HEK293 (cell line): ENCODE results near the gene TRMT1.

Experiments used
- CTCF ChIA-PET: fragments of 350-600 bp; formaldehyde crosslinking; extraction: SDS; loops from one replicate; lab custom pipeline; 2021; ENCODE audit warnings: antibody characterized with exemption; lab: Yijun Ruan, JAX
- POLR2A ChIA-PET: fragments of 300-600 bp; formaldehyde crosslinking; extraction: SDS; loops from one replicate; lab custom pipeline; 2020; ENCODE audit warnings: antibody characterized with exemption, inconsistent platforms; lab: Yijun Ruan, JAX
- H3K27ac ChIP-seq: fragments of 200-500 bp; sonication (Bioruptor generic); 2 replicates; pipeline ENCODE4 v1.5.1; 2014; ENCODE audit warnings: low read depth, low read length, control low read depth, inconsistent platforms; ENCODE audit errors: extremely low read depth
- H3K36me3 ChIP-seq, 2 experiments: fragments of 200-500 bp in 1 of 2; sonication (Bioruptor generic) in 1 of 2; 1 replicate in 1 of 2; 2 replicates in 1 of 2; pipeline ENCODE4 v1.5.1; 2014 to 2017; ENCODE audit warnings: inconsistent platforms in 2 of 2, low read length in 2 of 2; ENCODE audit not compliant: control insufficient read depth in 2 of 2, insufficient read depth in 1 of 2
- H3K4me1 ChIP-seq: fragments of 200-500 bp; sonication (Bioruptor generic); 2 replicates; pipeline ENCODE4 v1.5.1; 2014; ENCODE audit warnings: mild to moderate bottlenecking, low read length, inconsistent platforms; ENCODE audit not compliant: control insufficient read depth, insufficient read depth
- H3K4me3 ChIP-seq: 2 replicates; pipeline ENCODE4 v1.5.1; 2011; ENCODE audit warnings: low read depth, mild to moderate bottlenecking, control low read depth, low read length, moderate library complexity
- H3K9me3 ChIP-seq: fragments of 200-500 bp; sonication (Bioruptor generic); 2 replicates; pipeline ENCODE4 v1.5.1; 2014; ENCODE audit warnings: low read depth, low read length, inconsistent platforms; ENCODE audit not compliant: control insufficient read depth, insufficient read depth
- GLI2 ChIP-seq: fragments of 450-650 bp; formaldehyde crosslinking; IDR thresholded peaks from 2 replicates; pipeline ENCODE4; 2017; ENCODE audit warnings: missing biosample characterization, missing genetic modification characterization, low read depth, borderline replicate concordance
- GLIS1 ChIP-seq: fragments of 450-650 bp; formaldehyde crosslinking; IDR thresholded peaks from 2 replicates; pipeline ENCODE4 v1.5.1; 2016; ENCODE audit warnings: missing biosample characterization, missing genetic modification characterization
- TCF7L2 ChIP-seq: IDR thresholded peaks from 2 replicates; pipeline ENCODE4 v1.6.1; 2011; ENCODE audit warnings: low read depth, mild to moderate bottlenecking, inconsistent platforms, low read length, moderate library complexity, borderline replicate concordance
- WT1 ChIP-seq: fragments of 450-650 bp; formaldehyde crosslinking; IDR thresholded peaks from 2 replicates; pipeline ENCODE4 v1.5.1; 2016; ENCODE audit warnings: missing biosample characterization, missing genetic modification characterization
- ZBTB1 ChIP-seq: fragments of 450-650 bp; formaldehyde crosslinking; IDR thresholded peaks from 2 replicates; pipeline ENCODE4 v1.5.1; 2016; ENCODE audit warnings: missing biosample characterization, missing genetic modification characterization
- ZNF214 ChIP-seq: fragments of 450-650 bp; formaldehyde crosslinking; IDR thresholded peaks from 2 replicates; pipeline ENCODE4 v1.5.1; 2017; ENCODE audit warnings: missing biosample characterization, mild to moderate bottlenecking, missing genetic modification characterization, borderline replicate concordance
- ZNF335 ChIP-seq: fragments of 450-650 bp; formaldehyde crosslinking; conservative IDR thresholded peaks from 2 replicates; pipeline ENCODE4 v1.5.1; 2016; ENCODE audit warnings: missing biosample characterization, missing genetic modification characterization
- ZNF558 ChIP-seq: fragments of 450-650 bp; formaldehyde crosslinking; IDR thresholded peaks from 2 replicates; pipeline ENCODE4 v1.5.1; 2016; ENCODE audit warnings: missing biosample characterization, missing genetic modification characterization
- ZNF596 ChIP-seq: fragments of 450-650 bp; IDR thresholded peaks from 2 replicates; pipeline ENCODE4 v1.5.0; 2018; ENCODE audit warnings: missing biosample characterization, mild to moderate bottlenecking, missing genetic modification characterization, moderate library complexity
- ZNF623 ChIP-seq: fragments of 450-650 bp; formaldehyde crosslinking; IDR thresholded peaks from 2 replicates; pipeline ENCODE4 v1.5.1; 2016; ENCODE audit warnings: missing biosample characterization, missing genetic modification characterization
- ZNF626 ChIP-seq: fragments of 450-650 bp; sonication (Bioruptor Pico); formaldehyde crosslinking; IDR thresholded peaks from 2 replicates; pipeline ENCODE4 v1.5.1; 2018; ENCODE audit warnings: missing biosample characterization, missing genetic modification characterization, inconsistent platforms
- ZNF658 ChIP-seq: fragments of 450-650 bp; formaldehyde crosslinking; IDR thresholded peaks from 2 replicates; pipeline ENCODE4; 2016; ENCODE audit warnings: missing biosample characterization, missing genetic modification characterization
- ZNF664 ChIP-seq: fragments of 450-650 bp; formaldehyde crosslinking; IDR thresholded peaks from 2 replicates; pipeline ENCODE4 v1.5.1; 2016; ENCODE audit warnings: missing biosample characterization, missing genetic modification characterization
- ZNF677 ChIP-seq: fragments of 450-650 bp; IDR thresholded peaks from 2 replicates; pipeline ENCODE4 v1.5.0; 2018; ENCODE audit warnings: missing biosample characterization, mild to moderate bottlenecking, missing genetic modification characterization, moderate library complexity
- ZNF768 ChIP-seq: fragments of 450-650 bp; formaldehyde crosslinking; IDR thresholded peaks from 2 replicates; pipeline ENCODE4 v1.5.1; 2018; ENCODE audit warnings: missing biosample characterization, mild to moderate bottlenecking, missing genetic modification characterization
- ZNF776 ChIP-seq: fragments of 450-650 bp; formaldehyde crosslinking; IDR thresholded peaks from 2 replicates; pipeline ENCODE4 v1.5.0; 2017; ENCODE audit warnings: missing biosample characterization, missing genetic modification characterization, borderline replicate concordance
- ZNF837 ChIP-seq: fragments of 450-650 bp; formaldehyde crosslinking; IDR thresholded peaks from 2 replicates; pipeline ENCODE4 v1.5.1; 2016; ENCODE audit warnings: missing biosample characterization, missing genetic modification characterization
- ZSCAN23 ChIP-seq: fragments of 450-650 bp; formaldehyde crosslinking; IDR thresholded peaks from 2 replicates; pipeline ENCODE4 v1.5.1; 2016; ENCODE audit warnings: missing biosample characterization, missing genetic modification characterization
- TF ChIP-seq, protein P1 (sequence below): fragments of 450-650 bp; formaldehyde crosslinking; IDR thresholded peaks from 2 replicates; pipeline ENCODE4 v1.5.1; 2016; ENCODE audit warnings: missing biosample characterization, missing genetic modification characterization, low read depth
- TF ChIP-seq, protein P2 (sequence below): fragments of 450-650 bp; formaldehyde crosslinking; IDR thresholded peaks from 2 replicates; pipeline ENCODE4 v1.5.1; 2016; ENCODE audit warnings: missing biosample characterization, missing genetic modification characterization
- TF ChIP-seq, protein P3 (sequence below): fragments of 450-650 bp; formaldehyde crosslinking; IDR thresholded peaks from 2 replicates; pipeline ENCODE4 v1.5.1; 2017; ENCODE audit warnings: missing biosample characterization, mild to moderate bottlenecking, missing genetic modification characterization, moderate library complexity
- TF ChIP-seq, protein P4 (sequence below): fragments of 450-650 bp; formaldehyde crosslinking; IDR thresholded peaks from 2 replicates; pipeline ENCODE4 v1.5.1; 2016; ENCODE audit warnings: missing biosample characterization, missing genetic modification characterization
- TF ChIP-seq, protein P5 (sequence below): fragments of 450-650 bp; formaldehyde crosslinking; conservative IDR thresholded peaks from 2 replicates; pipeline ENCODE4 v1.5.1; 2016; ENCODE audit warnings: low read depth, missing biosample characterization, missing genetic modification characterization

The TRMT1 gene

DNA sequence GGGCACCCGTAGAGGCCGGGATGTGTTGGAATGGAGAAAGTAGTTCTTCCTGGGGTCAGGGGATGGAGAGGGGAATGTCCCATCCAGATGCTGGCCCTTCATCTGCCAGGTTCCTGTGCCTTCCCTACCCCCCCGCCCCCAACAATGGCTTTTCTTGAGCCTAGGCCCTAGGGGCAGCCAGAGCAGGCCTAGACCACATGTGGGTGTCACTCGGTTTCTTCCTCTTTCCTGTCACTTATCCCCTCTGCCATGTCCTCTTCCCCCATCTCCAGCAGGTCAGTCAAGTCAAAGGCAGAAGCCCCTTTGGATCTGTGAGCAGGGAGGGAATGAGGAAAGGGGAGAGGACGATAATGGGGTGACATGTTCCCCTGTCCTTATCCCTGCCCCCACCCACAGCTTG lies 50.3 kb downstream of the TRMT1 start:
- TF ChIP-seq TCF7L2 = no peak
- TF ChIP-seq, protein P1, sequence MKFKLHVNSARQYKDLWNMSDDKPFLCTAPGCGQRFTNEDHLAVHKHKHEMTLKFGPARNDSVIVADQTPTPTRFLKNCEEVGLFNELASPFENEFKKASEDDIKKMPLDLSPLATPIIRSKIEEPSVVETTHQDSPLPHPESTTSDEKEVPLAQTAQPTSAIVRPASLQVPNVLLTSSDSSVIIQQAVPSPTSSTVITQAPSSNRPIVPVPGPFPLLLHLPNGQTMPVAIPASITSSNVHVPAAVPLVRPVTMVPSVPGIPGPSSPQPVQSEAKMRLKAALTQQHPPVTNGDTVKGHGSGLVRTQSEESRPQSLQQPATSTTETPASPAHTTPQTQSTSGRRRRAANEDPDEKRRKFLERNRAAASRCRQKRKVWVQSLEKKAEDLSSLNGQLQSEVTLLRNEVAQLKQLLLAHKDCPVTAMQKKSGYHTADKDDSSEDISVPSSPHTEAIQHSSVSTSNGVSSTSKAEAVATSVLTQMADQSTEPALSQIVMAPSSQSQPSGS = no peak
- no peak for TF ChIP-seq GLIS1 (tag by site-specific recombination)
- TF ChIP-seq ZNF658 = no peak
- TF ChIP-seq, protein P2, sequence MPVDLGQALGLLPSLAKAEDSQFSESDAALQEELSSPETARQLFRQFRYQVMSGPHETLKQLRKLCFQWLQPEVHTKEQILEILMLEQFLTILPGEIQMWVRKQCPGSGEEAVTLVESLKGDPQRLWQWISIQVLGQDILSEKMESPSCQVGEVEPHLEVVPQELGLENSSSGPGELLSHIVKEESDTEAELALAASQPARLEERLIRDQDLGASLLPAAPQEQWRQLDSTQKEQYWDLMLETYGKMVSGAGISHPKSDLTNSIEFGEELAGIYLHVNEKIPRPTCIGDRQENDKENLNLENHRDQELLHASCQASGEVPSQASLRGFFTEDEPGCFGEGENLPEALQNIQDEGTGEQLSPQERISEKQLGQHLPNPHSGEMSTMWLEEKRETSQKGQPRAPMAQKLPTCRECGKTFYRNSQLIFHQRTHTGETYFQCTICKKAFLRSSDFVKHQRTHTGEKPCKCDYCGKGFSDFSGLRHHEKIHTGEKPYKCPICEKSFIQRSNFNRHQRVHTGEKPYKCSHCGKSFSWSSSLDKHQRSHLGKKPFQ = no peak
- TF ChIP-seq ZNF837 (tag by site-specific recombination) = no peak
- TF ChIP-seq ZNF335 (tag by site-specific recombination) = no peak
- TF ChIP-seq, protein P3, sequence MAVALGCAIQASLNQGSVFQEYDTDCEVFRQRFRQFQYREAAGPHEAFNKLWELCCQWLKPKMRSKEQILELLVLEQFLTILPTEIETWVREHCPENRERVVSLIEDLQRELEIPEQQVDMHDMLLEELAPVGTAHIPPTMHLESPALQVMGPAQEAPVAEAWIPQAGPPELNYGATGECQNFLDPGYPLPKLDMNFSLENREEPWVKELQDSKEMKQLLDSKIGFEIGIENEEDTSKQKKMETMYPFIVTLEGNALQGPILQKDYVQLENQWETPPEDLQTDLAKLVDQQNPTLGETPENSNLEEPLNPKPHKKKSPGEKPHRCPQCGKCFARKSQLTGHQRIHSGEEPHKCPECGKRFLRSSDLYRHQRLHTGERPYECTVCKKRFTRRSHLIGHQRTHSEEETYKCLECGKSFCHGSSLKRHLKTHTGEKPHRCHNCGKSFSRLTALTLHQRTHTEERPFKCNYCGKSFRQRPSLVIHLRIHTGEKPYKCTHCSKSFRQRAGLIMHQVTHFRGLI (tag by site-specific recombination) = no peak
- TF ChIP-seq ZNF776 (tag by site-specific recombination) = no peak
- no peak for TF ChIP-seq ZNF596 (tag by site-specific recombination)
- no peak for TF ChIP-seq ZNF623 (tag by site-specific recombination)
- no peak for TF ChIP-seq WT1 (tag by site-specific recombination)
- TF ChIP-seq ZNF677 (tag by site-specific recombination) = no peak
- no peak overlapping the region for H3K4me3 ChIP-seq
- POLR2A ChIA-PET = interaction anchor here (1.5 kb wide), 1 partner anchor 13 kb away, joined by 3 read pairs; no protein-coding TSS in a partner anchor
- no peak overlapping the region for H3K27ac ChIP-seq
- CTCF ChIA-PET = interaction anchor here (1.1 to 1.4 kb wide), 2 partner anchors 33 to 89 kb away, joined by 3 to 11 read pairs; no protein-coding TSS in a partner anchor
- H3K36me3 ChIP-seq = no peaks in the 10 kb centered on the region
- H3K9me3 ChIP-seq = no peaks in the 10 kb centered on the region
- H3K4me1 ChIP-seq = peaks cover under 1% of the 10 kb centered on the region; the same call in 1 of the 2 replicates

DNA sequence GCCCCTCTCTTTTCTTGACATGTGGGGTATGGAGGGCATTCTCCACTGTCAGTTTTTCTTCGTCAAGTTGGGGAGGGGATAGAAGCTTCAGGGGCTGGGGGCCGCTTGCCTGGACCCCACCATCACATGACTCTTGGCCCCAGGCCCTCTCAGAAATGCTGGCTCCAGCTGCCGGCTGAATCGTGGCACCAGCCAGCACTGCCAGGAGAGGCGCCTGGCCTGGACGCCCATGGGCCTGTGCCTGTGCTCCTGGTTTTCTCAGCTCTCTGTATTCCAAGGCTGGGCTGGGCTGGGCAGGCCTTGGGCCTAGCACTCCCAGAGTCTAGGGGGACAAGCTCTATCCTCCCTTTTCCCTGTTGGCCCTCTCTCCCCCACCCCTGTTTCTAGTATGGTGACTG lies 52.4 kb downstream of the TRMT1 start:
- ChIA-PET CTCF (interaction anchor here (1.2 to 15.8 kb wide), 6 partner anchors 9 to 99 kb away, joined by 3 to 247 read pairs (median 33); no protein-coding TSS in a partner anchor), POLR2A (no interaction called here)
- H3K36me3 ChIP-seq = no peaks in the 10 kb centered on the region
- H3K4me3 ChIP-seq = no peak overlapping the region
- H3K9me3 ChIP-seq = no peaks in the 10 kb centered on the region
- peaks cover 10% of the 10 kb centered on the region; the same call in 1 of the 2 replicates for H3K4me1 ChIP-seq
- H3K27ac ChIP-seq = no peak overlapping the region
- TF ChIP-seq, protein P2 = no peak
- TF ChIP-seq, protein P4, sequence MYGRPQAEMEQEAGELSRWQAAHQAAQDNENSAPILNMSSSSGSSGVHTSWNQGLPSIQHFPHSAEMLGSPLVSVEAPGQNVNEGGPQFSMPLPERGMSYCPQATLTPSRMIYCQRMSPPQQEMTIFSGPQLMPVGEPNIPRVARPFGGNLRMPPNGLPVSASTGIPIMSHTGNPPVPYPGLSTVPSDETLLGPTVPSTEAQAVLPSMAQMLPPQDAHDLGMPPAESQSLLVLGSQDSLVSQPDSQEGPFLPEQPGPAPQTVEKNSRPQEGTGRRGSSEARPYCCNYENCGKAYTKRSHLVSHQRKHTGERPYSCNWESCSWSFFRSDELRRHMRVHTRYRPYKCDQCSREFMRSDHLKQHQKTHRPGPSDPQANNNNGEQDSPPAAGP (tag by site-specific recombination) = no peak
- TF ChIP-seq ZNF768 (tag by site-specific recombination) (no peak), ZNF626 (tag by site-specific recombination) (no peak), ZNF664 (no peak), ZBTB1 (tag by site-specific recombination) (no peak), GLI2 (tag by site-specific recombination) (no peak), ZNF214 (tag by site-specific recombination) (no peak), ZSCAN23 (tag by site-specific recombination) (no peak), ZNF558 (tag by site-specific recombination) (no peak)
- TF ChIP-seq, protein P5, sequence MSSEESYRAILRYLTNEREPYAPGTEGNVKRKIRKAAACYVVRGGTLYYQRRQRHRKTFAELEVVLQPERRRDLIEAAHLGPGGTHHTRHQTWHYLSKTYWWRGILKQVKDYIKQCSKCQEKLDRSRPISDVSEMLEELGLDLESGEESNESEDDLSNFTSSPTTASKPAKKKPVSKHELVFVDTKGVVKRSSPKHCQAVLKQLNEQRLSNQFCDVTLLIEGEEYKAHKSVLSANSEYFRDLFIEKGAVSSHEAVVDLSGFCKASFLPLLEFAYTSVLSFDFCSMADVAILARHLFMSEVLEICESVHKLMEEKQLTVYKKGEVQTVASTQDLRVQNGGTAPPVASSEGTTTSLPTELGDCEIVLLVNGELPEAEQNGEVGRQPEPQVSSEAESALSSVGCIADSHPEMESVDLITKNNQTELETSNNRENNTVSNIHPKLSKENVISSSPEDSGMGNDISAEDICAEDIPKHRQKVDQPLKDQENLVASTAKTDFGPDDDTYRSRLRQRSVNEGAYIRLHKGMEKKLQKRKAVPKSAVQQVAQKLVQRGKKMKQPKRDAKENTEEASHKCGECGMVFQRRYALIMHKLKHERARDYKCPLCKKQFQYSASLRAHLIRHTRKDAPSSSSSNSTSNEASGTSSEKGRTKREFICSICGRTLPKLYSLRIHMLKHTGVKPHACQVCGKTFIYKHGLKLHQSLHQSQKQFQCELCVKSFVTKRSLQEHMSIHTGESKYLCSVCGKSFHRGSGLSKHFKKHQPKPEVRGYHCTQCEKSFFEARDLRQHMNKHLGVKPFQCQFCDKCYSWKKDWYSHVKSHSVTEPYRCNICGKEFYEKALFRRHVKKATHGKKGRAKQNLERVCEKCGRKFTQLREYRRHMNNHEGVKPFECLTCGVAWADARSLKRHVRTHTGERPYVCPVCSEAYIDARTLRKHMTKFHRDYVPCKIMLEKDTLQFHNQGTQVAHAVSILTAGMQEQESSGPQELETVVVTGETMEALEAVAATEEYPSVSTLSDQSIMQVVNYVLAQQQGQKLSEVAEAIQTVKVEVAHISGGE (tag by site-specific recombination) = no peak
